Measurements from ENCODE around the gene DYNLRB1.

- no peak for TF ChIP-seq CTCF (conservative IDR thresholded peaks at IDR 0.05; ENCODE audit: low read depth, low read length)
- TF ChIP-seq EZH2 (IDR thresholded peaks at IDR 0.05; ENCODE audit: borderline replicate concordance, low read depth, low read length, poor library complexity, severe bottlenecking), result no peak
These were observed 55.5 kb downstream of the DYNLRB1 start for GRCh38 chr20:34571753-34572152.

Measured in A673 (cell line).